UCSD-AML1 (cell line): Measurements from ENCODE around the gene DNASE1L3.

Source experiments
- DNase-seq: peaks from one replicate; lab custom pipeline; 2025; ENCODE audit not compliant: unreplicated experiment; lab: John Stamatoyannopoulos, UW

The DNASE1L3 gene

DNA sequence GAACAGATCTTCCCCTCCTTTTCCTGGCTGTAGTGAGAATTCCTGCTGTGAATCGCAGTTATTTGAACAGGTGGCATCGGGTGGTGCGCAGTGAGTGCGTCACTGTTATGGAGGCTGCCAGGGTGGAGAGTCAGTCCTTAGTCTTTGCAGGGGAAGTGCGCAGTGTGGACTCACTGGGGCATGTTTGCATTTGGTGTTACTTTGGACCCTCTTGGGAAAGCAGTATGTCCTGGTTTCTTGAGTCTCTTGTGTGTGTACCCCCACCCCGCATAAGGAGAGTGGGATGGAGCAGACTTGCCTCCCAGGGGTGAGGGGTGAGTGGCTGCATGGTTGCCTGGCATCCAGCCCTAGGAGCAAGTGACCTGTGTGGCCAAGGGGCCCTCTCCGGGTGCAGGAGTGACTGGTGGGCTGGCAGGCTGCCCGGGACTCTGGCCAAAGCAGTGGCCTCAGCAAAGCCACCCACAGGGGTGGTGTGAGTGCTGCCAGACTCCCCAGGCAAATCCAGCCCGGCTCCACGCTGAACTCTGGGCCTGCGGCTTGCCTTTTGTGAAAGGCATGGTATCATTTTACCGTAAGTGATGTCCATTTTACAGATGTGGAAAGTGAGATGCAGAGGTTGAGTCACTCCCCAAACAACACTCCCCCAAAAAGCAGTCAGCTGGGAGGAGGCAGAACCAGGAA lies 46.4 kb downstream of the DNASE1L3 start:
- DNase-seq = no peak

DNA sequence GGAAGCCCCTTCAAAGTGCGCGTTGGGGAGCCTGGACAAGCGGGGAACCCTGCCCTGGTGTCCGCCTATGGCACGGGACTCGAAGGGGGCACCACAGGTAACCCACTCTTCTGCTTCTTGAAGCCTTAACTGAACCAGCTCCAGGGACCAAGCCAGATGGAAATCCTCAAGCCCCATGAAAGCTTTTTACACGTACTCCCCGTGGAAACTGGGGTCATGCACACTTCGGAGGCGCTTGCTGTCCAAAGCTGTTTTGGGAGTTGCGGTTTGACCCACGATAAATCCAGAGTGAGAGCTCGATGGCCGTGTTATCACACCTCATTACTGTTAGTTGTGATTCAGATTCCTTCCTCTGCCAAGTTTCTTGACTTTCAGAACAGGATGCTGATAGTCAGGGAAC lies 47.5 kb downstream of the DNASE1L3 start:
- DNase-seq = no peak

DNA sequence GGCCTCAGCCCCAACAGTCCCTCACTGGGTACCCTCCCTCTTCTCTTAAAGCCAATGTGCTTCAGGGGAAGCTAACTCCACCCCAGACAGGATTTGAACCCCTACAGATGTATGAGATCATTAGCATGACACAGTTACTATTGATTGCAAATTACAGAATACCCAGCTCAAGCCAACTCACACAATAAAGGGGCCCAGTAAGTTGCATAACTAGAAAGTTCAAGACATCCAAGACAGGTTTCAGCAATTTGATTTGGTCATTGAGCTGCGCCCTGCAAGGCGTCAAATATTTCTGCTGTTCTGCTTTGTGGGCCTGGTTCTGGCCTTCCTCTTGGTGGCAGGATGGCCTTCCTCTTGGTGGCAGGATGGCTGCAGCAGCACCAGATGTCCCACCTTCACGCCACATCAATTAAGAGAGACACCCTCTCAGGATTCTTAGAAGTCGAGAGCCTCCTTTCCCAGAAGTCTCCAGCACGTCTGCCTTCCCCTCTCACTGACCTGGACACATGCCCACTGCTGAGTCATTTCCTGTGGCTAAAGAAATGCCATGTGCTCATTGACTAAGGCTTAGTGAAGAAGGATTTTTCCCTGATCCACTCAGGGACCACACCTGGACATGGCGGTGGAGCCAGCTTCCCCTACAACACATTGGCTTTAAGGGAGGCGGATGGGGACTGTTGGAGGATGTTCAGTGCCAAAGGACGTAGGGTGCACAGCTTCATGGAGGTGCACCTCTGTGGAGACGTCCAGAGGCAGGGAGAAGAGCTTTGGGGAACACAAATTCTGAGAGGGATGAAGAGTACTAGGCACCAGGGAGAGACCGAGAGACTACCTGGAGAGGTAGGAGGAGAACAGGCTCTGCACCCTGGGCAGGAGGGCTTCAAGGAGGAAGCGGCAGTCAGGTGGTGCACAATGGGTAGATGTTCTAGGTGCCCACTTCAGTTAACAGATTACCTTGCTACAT lies 49.1 kb downstream of the DNASE1L3 start:
- DNase-seq = no peak

DNA sequence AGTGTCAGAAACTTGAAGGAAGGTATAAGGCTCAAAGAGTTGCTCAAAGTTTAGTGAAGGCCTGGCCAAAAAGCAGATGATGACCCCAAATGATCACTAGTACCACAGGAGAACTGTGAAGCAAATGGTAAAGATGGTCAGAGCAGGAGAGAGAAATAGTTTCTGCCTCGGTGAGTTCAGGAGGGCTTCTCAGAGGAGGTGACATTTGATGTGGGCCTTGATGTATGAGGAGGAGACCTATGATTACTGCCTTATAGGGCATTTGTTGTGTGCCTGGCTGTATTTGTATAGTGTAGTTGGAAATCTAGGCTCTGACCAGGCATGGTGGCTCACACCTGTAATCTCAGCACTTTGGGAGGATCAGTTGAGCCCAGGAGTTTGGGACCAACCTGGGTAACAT lies 50.4 kb downstream of the DNASE1L3 start:
- no peak for DNase-seq

DNA sequence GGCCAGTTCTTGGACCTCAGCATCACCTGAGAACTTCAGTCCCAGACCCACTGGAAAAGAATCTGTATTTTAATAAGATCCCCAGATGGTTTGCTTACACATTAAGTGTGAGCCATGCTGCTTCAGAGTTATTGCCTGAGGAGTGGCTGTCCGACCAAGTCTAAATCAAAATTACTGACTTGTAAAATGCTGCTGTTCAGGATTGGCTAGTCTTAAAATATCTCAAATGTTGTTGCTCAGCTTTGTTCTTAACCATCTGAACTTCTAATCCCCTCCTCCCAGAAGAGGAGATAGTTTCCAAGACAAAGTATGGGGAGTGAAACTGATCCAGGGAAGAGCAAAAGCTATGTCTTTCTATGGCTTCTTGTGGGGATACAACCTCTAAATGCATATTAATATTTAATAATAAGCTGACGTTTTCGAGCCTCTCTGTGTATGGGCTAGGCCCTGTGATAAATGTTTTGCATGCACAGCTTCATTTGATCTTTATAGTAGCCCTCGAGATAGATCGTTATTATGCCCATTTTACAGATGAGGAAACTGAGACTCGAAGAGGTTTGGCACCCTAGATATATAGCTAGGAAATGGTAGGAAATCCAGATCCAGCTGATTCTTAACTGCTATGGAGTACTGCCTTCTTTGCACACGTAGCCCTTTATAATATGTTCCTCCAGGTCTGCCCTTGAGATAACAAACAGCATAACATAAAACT lies 52.2 kb downstream of the DNASE1L3 start:
- DNase-seq = no peak

DNA sequence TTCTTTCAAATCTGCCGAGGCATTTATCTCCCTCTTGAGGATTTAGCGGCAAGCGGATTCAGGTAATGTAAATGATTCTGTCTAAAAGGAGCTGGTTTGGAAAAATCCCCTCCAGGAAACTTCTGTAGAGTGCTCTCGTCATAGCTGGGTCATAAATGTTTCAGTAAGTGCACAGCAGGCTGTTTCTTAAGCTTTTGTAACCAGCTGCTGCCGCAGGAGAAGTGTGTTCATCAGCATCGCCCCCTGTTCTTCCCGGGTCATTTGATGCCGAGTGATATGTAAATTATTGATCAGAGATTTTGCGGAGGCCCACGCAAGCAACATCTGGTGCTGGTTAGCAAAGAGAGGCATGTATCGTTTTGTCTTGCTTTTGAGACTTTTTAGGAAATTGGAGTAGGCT lies 53.1 kb downstream of the DNASE1L3 start:
- DNase-seq = no peak

DNA sequence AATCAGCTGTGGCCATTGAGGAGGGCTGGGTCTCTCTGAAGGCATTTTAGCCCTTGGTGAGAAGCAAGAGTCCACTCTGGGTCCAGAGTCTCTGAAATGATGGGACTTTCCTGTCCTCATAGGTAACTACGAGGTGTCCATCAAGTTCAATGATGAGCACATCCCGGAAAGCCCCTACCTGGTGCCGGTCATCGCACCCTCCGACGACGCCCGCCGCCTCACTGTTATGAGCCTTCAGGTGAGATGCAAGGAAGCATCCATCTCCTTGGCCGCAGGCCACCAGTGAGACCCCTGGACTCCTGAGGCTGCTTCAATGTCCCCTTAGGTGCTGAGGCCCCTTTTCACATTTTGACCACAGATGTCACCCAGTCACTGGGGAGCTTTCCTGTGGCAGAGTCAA lies 54.9 kb downstream of the DNASE1L3 start:
- no peak for DNase-seq

DNA sequence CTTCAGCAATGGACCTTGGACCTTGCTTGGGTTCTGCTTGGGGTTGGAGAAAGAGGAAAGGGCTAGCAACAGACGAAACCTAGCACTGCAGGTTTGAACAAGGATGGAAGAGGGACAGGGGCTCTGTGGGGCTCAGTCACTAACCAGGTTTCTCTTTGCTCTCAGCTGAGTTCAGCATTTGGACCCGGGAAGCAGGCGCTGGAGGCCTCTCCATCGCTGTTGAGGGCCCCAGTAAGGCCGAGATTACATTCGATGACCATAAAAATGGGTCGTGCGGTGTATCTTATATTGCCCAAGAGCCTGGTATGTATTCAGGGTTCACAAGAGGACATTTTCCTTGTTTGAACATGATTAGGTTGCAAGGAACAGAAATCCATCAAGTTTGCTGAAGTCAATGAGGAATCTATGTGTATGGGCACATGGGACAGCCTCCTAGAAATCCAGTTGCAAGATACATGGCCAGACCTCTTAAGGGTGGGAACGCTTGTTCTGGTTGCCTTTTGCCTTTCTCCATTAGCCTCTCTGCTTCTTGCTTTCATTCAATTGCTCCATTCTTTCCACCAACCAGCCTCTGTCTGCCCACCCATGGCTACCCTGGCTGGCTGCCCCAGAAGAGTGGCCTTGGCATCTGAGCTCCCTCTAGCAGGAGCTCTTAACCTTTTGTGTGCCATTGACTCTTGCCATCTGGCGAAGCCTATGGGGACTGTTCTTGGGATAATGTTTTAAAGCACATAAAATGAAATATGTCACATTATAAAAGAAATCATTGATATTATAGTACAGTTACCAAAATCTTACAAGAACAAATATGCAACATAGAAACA lies 55.9 kb downstream of the DNASE1L3 start:
- DNase-seq = no peak

DNA sequence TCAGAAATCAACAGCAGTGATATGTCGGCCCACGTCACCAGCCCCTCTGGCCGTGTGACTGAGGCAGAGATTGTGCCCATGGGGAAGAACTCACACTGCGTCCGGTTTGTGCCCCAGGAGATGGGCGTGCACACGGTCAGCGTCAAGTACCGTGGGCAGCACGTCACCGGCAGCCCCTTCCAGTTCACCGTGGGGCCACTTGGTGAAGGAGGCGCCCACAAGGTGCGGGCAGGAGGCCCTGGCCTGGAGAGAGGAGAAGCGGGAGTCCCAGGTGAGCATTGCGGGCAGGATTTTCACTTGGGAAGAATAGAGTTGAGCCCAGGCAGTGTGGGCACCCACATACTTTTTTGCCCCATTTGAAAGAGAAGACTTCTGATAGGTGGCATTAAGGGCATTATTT lies 57.4 kb downstream of the DNASE1L3 start:
- no peak for DNase-seq

DNA sequence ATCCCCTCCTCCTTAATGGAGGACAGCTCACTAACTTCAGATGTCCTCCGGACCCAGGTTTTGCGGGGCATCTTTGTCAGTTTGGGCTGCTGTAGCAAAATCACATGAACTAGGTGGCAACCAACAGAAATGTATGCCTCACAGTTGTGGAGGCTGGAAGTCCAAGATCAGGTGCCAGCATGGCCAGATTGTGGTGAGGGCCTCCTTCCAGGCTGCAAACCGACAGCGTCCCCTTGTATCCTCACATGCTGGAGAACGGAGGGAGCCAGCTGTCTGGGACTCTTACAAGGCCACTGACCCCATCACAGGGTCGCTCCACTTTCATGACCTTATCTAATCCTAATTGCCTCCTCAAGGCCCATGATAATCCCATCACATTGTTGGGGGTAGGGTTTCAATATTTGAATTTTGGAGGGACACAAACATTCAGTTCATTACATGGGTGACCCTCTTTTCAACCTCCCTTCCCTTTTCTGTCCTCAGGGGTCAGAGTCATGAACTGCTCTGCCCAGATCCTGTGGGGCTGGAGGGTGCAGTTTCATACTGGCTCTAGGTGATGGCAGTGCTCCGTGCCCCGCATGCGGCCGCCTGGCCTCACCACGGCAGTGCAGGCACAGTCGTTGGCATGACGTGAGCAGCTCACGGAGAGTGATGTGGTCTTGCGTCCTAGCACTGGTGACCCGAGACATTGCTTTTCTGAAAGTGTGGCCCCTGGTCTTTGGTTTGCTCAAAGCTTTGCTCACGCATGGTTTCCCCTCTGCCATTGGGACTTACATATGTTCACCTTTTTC lies 58.4 kb downstream of the DNASE1L3 start:
- DNase-seq = no peak

DNA sequence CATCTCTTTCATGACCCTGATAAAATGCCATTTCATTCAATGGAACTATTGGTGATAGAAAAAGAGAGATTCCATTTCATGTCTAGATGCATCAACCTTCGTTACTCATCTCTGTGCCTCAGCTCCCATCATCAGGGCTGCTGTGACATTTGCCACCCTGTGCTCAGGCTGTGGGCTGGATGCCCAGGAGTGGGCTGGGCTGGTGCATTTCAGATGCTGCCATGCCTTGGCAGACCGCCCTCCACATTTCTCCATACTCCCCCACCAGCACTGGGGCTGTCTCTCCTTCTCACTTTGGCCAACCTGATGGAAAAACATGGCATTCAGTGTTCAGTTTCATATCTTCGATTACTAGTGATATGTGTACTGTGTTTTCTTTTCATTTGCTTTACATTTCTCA lies 59.1 kb downstream of the DNASE1L3 start:
- no peak for DNase-seq

DNA sequence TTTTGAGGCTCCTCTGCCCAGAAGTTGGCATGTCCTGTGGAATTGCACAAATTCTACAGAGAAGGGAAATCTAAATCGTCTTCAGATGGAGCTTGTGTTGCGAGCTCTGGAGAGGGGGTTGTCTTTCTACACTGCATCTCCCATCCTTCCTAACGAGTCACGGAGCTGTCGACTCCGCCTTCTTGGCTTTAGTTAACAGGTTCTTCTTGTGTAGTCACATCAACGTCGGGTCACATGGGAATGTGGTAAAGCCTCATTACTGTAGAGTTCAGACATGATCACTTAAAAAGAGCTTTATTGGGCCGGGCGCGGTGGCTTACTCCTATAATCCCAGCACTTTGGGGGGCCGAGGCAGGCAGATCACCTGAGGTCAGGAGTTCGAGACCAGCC lies 60.0 kb downstream of the DNASE1L3 start:
- DNase-seq = no peak

DNA sequence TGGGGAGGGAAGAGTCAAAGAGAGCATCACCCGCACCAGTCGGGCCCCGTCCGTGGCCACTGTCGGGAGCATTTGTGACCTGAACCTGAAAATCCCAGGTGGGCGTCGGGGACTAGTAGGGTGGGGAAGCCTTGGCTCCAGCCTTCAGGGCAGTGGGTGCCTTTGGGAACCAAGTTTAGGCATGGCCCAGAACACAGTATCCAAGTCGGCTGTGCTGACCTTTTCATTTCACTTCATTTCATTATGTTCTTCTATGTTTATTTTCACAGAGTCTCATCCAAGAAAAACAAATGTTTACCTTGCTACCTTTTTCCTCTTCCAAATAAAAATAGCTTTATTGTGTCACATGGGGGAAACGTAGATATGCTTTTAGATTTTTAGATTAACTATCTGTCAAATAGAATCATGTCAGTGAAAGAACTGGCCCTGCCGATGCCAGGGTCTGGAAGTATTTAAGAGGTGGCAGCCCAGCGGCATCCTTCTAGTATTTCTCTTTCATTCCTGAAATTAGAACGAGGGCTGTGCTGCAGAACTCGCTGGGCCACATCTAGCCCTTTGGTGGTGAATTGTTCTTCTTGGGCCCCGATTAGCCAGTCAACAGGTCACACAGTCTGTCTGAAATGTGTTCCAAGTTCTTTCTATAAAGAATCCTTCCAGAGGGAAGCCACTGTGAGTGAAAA lies 60.5 kb downstream of the DNASE1L3 start:
- DNase-seq = no peak

DNA sequence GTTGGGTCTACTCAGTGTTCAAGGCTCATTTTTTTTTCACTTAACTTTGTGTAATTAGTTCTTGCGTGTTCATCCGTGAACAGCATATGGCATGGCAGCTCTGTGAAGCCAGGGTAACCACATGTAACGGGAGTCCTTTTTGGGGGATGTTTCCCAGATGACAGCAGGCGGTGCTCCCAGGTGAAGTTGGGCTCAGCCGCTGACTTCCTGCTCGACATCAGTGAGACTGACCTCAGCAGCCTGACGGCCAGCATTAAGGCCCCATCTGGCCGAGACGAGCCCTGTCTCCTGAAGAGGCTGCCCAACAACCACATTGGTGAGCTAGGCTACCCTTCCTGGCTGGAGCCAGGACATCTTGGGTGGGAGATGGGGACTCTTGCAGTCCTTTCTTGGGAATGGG lies 62.7 kb downstream of the DNASE1L3 start:
- no peak for DNase-seq

DNA sequence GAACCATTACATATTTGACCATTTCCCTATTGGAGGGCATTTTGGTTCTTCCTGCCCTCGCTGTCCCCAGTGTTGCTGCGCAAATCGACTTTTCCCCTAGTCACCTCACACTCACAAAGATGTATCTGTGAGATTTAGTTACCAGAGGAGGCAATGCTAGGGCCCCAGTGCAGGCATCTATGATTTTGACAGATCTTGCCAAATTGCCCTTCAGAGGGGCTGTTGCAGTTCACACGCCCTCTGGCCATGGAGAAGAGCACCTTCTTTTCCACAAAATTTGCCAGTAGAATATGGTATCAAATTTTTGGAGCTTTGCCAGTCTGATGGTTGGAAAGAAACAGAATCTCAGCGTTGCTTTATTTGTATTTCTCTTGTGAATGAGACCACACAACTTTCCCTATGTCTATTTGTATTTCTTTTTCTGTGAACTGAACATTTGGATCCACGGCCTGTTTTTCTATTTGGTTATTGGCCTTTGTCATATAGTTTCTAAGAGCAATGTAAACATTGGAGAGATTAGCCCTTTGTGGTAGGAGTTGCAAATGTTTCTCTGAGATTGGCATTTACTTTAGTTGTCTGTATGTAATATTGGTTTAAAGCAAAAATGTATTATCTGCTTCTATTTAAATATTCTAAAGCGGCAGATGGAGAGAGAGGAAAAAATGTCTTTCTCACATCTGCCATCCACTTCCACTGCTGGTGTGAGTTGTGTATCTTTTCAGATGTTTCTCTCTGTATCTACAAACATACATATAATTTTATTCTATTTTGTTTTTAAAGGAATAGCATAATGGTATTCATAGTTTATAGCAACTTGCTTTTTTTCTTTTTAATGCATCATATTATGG lies 66.1 kb downstream of the DNASE1L3 start:
- DNase-seq = no peak

DNA sequence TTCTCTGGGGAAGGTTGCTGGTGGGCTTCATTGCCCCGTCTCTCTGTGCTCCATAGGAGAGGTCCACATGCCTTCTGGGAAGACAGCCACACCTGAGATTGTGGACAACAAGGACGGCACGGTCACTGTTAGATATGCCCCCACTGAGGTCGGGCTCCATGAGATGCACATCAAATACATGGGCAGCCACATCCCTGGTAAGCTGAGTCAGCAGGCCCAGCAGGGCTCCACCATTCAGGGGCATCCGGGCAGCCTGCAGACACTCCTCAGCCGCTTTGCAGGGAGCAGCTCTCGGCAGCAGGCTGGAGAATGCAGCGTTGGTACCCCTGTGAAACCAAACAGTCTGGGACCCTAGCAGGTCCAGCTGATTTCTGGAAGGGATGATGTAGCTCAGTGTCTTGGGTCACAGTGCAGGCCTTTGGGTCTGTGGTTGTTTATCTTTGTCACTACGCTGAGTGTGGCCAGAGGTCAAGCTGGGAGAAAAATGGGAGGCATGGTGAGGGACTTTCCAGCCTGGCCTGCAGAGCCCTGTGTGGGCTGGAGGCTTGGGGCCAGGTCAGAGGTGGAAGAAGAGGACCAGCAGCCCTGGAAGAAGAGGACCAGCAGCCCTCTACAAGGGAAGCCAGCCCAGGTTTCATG lies 67.2 kb downstream of the DNASE1L3 start:
- no peak for DNase-seq
